GM21515 (cell line): ENCODE measurements around the gene FHOD3.

ENCODE experiments used
- ATAC-seq: cut with Tn5 transposase; IDR thresholded peaks from one replicate; pipeline ENCODE4 v1.9.1; 2021; ENCODE audit not compliant: unreplicated experiment

FHOD3 gene

GRCh38 chr18:36378205-36378604, 80.7 kb downstream of the FHOD3 start:
- ATAC-seq = no peak

GRCh38 chr18:36379435-36379984, 82.0 kb downstream of the FHOD3 start:
- no peak for ATAC-seq

- no peak for ATAC-seq
These were observed 82.8 kb downstream of the FHOD3 start for GRCh38 chr18:36380173-36380827.

- no peak for ATAC-seq
These were observed 83.6 kb downstream of the FHOD3 start for GRCh38 chr18:36381075-36381474.

- ATAC-seq = no peak
These were observed 85.3 kb downstream of the FHOD3 start for GRCh38 chr18:36382854-36383253.

GRCh38 chr18:36386150-36386920, 88.8 kb downstream of the FHOD3 start:
- ATAC-seq = no peak

GRCh38 chr18:36387310-36387709, 89.8 kb downstream of the FHOD3 start:
- ATAC-seq = no peak

GRCh38 chr18:36388310-36388709, 90.8 kb downstream of the FHOD3 start:
- ATAC-seq = no peak

GRCh38 chr18:36389027-36389426, 91.5 kb downstream of the FHOD3 start:
- no peak for ATAC-seq

- no peak for ATAC-seq
These were observed 92.5 kb downstream of the FHOD3 start for GRCh38 chr18:36389811-36390581.

- no peak for ATAC-seq
These were observed 94.1 kb downstream of the FHOD3 start for GRCh38 chr18:36391426-36392145.

GRCh38 chr18:36392164-36392978, 94.9 kb downstream of the FHOD3 start:
- no peak for ATAC-seq

GRCh38 chr18:36392979-36393287, 95.4 kb downstream of the FHOD3 start:
- ATAC-seq = no peak

- ATAC-seq = no peak
These were observed 97.0 kb downstream of the FHOD3 start for GRCh38 chr18:36394486-36394885.

GRCh38 chr18:36396190-36396589, 98.7 kb downstream of the FHOD3 start:
- ATAC-seq = no peak

GRCh38 chr18:36397033-36397432, 99.5 kb downstream of the FHOD3 start:
- ATAC-seq = no peak

GRCh38 chr18:36398419-36398818, 100.9 kb downstream of the FHOD3 start:
- ATAC-seq = no peak

- no peak for ATAC-seq
These were observed 101.5 kb downstream of the FHOD3 start for GRCh38 chr18:36399055-36399454.

GRCh38 chr18:36401462-36401861, 103.9 kb downstream of the FHOD3 start:
- ATAC-seq = no peak

GRCh38 chr18:36402765-36403396, 105.4 kb downstream of the FHOD3 start:
- no peak for ATAC-seq
